Measurements from ENCODE around the gene TOM1L1. TPM values are rescaled to one million over a fixed set of nuclear protein-coding genes. Genes with fewer than 3 reads are reported as not detected.
"Not testable (repeated sequence)": the region's sequence is repeated elsewhere in the genome, so short reads cannot be mapped to it uniquely, and the experiment has no call there.

Gene TOM1L1
- 0.20 and 0.44 TPM in 2 replicates for total RNA-seq

- peak; percentile 1 to 44 for DNase-seq (ENCODE audit: low read depth in 2 of 2)
These were observed at the start of gene TOM1L1 for GRCh38 chr17:54900457-54901229. TOM1L1 (plus strand) TSS chr17:54900852; CDS start chr17:54900866, 14 bp downstream.

GRCh38 chr17:54859187-54859586 lies 41.5 kb upstream of the TOM1L1 start:
- DNase-seq (ENCODE audit: low read depth in 2 of 2): no peak

GRCh38 chr17:54860617-54861470 lies 39.8 kb upstream of the TOM1L1 start:
- no peak for DNase-seq (ENCODE audit: low read depth in 2 of 2)

- DNase-seq (ENCODE audit: low read depth in 2 of 2): no peak
These were observed 39.1 kb upstream of the TOM1L1 start for GRCh38 chr17:54861471-54861983.

- no peak for DNase-seq (ENCODE audit: low read depth in 2 of 2)
These were observed 37.5 kb upstream of the TOM1L1 start for GRCh38 chr17:54863176-54863575.

- no peak for DNase-seq (ENCODE audit: low read depth in 2 of 2)
These were observed 36.6 kb upstream of the TOM1L1 start for GRCh38 chr17:54864070-54864469.

GRCh38 chr17:54864636-54865356 lies 35.9 kb upstream of the TOM1L1 start:
- DNase-seq (ENCODE audit: low read depth in 2 of 2): no peak

- no peak for DNase-seq (ENCODE audit: low read depth in 2 of 2)
These were observed 33.0 kb upstream of the TOM1L1 start for GRCh38 chr17:54867634-54868033.

GRCh38 chr17:54870671-54871175 lies 29.9 kb upstream of the TOM1L1 start:
- DNase-seq (ENCODE audit: low read depth in 2 of 2): no peak

- not testable (repeated sequence) for DNase-seq (ENCODE audit: low read depth in 2 of 2)
These were observed 24.7 kb upstream of the TOM1L1 start for GRCh38 chr17:54875906-54876305.

GRCh38 chr17:54876656-54877195 lies 23.9 kb upstream of the TOM1L1 start:
- DNase-seq (ENCODE audit: low read depth in 2 of 2): no peak

- DNase-seq (ENCODE audit: low read depth in 2 of 2): no peak
These were observed 19.2 kb upstream of the TOM1L1 start for GRCh38 chr17:54881255-54881972.

GRCh38 chr17:54882371-54882770 lies 18.3 kb upstream of the TOM1L1 start:
- DNase-seq (ENCODE audit: low read depth in 2 of 2): no peak

- no peak for DNase-seq (ENCODE audit: low read depth in 2 of 2)
These were observed 17.7 kb upstream of the TOM1L1 start for GRCh38 chr17:54882950-54883349.

GRCh38 chr17:54883939-54884338 lies 16.7 kb upstream of the TOM1L1 start:
- DNase-seq (ENCODE audit: low read depth in 2 of 2): no peak

GRCh38 chr17:54887787-54888186 lies 12.9 kb upstream of the TOM1L1 start:
- DNase-seq (ENCODE audit: low read depth in 2 of 2): no peak

- no peak for DNase-seq (ENCODE audit: low read depth in 2 of 2)
These were observed 12.4 kb upstream of the TOM1L1 start for GRCh38 chr17:54888254-54888653.

- DNase-seq (ENCODE audit: low read depth in 2 of 2): no peak
These were observed 11.7 kb upstream of the TOM1L1 start for GRCh38 chr17:54888981-54889380.

- peak; percentile 45 to 67 for DNase-seq (ENCODE audit: low read depth in 2 of 2)
These were observed 9.4 kb upstream of the TOM1L1 start for GRCh38 chr17:54891176-54891821.

GRCh38 chr17:54892360-54892759 lies 8.3 kb upstream of the TOM1L1 start:
- no peak for DNase-seq (ENCODE audit: low read depth in 2 of 2)
